Neural cell (in vitro differentiated cells): ENCODE measurements around the gene TPP1.

ENCODE experiments used
- EP300 ChIP-seq: fragments of 450-650 bp; conservative IDR thresholded peaks from 2 replicates; pipeline ENCODE4 v1.6.1; 2014; ENCODE audit warnings: antibody characterized with exemption, mild to moderate bottlenecking, moderate library complexity; ENCODE audit not compliant: poor library complexity, severe bottlenecking
- EZH2 ChIP-seq: fragments of 200-600, 300-800 bp; shearing (Covaris generic), sonication (generic); IDR thresholded peaks from 2 replicates; pipeline ENCODE4 v1.6.1; 2014; ENCODE audit warnings: antibody characterized with exemption, low read length, borderline replicate concordance, mild to moderate bottlenecking; ENCODE audit not compliant: insufficient read depth, poor library complexity, severe bottlenecking
- RAD21 ChIP-seq: fragments of 450-650 bp; conservative IDR thresholded peaks from 2 replicates; pipeline ENCODE4 v1.6.1; 2014; ENCODE audit warnings: antibody characterized with exemption, mild to moderate bottlenecking, moderate library complexity
- SMC3 ChIP-seq: fragments of 450-650 bp; conservative IDR thresholded peaks from 2 replicates; pipeline ENCODE4 v1.6.1; 2014; ENCODE audit warnings: antibody characterized with exemption, mild to moderate bottlenecking, moderate library complexity; ENCODE audit not compliant: poor library complexity
- TF ChIP-seq, protein P1 (sequence below): fragments of 450-650 bp; IDR thresholded peaks from 2 replicates; pipeline ENCODE4 v1.5.1; 2014; ENCODE audit warnings: antibody characterized with exemption, mild to moderate bottlenecking, moderate library complexity; ENCODE audit not compliant: poor library complexity, severe bottlenecking
- TF ChIP-seq, protein P2 (sequence below): IDR thresholded peaks from 2 replicates; pipeline ENCODE4 v1.6.1; 2012; ENCODE audit warnings: borderline replicate concordance

DNA sequence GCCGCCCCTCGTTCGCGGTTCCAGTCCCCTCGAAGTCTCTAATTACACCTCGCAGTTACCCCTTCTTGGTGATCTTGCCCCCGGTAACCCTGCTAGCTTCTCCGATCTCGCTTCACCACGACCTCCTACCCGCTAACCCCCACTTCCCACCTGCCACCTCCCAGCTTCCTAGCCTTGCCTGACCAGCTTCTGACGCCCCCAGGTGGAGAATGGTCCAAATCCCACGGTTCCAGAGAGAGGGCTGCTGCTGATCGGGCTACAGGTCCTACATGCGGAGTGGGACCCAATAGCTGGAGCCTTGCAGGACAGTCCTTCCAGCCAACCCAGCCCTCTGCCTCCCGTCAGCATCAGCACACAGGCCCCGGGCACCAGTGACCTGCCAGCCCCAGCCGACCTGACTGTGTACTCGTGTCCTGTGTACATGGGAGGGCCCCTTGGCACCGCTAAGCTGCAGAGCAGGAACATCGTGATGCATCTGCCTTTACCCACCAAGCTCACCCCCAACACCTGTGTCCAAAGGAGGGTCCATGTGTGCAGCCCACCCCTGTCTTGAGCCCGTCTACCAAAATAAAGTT is 47.7 kb downstream of the TPP1 start:
- TF ChIP-seq SMC3 = no peak
- TF ChIP-seq, protein P1, sequence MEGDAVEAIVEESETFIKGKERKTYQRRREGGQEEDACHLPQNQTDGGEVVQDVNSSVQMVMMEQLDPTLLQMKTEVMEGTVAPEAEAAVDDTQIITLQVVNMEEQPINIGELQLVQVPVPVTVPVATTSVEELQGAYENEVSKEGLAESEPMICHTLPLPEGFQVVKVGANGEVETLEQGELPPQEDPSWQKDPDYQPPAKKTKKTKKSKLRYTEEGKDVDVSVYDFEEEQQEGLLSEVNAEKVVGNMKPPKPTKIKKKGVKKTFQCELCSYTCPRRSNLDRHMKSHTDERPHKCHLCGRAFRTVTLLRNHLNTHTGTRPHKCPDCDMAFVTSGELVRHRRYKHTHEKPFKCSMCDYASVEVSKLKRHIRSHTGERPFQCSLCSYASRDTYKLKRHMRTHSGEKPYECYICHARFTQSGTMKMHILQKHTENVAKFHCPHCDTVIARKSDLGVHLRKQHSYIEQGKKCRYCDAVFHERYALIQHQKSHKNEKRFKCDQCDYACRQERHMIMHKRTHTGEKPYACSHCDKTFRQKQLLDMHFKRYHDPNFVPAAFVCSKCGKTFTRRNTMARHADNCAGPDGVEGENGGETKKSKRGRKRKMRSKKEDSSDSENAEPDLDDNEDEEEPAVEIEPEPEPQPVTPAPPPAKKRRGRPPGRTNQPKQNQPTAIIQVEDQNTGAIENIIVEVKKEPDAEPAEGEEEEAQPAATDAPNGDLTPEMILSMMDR = no peak
- TF ChIP-seq EZH2 = no peak
- no peak for TF ChIP-seq EP300
- TF ChIP-seq, protein P2, sequence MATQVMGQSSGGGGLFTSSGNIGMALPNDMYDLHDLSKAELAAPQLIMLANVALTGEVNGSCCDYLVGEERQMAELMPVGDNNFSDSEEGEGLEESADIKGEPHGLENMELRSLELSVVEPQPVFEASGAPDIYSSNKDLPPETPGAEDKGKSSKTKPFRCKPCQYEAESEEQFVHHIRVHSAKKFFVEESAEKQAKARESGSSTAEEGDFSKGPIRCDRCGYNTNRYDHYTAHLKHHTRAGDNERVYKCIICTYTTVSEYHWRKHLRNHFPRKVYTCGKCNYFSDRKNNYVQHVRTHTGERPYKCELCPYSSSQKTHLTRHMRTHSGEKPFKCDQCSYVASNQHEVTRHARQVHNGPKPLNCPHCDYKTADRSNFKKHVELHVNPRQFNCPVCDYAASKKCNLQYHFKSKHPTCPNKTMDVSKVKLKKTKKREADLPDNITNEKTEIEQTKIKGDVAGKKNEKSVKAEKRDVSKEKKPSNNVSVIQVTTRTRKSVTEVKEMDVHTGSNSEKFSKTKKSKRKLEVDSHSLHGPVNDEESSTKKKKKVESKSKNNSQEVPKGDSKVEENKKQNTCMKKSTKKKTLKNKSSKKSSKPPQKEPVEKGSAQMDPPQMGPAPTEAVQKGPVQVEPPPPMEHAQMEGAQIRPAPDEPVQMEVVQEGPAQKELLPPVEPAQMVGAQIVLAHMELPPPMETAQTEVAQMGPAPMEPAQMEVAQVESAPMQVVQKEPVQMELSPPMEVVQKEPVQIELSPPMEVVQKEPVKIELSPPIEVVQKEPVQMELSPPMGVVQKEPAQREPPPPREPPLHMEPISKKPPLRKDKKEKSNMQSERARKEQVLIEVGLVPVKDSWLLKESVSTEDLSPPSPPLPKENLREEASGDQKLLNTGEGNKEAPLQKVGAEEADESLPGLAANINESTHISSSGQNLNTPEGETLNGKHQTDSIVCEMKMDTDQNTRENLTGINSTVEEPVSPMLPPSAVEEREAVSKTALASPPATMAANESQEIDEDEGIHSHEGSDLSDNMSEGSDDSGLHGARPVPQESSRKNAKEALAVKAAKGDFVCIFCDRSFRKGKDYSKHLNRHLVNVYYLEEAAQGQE = no peak
- no peak for TF ChIP-seq RAD21
